GM12878 (cell line): Measurements from ENCODE around the gene ACSL1. TPM values are rescaled to one million over a fixed set of nuclear protein-coding genes. Genes with fewer than 3 reads are reported as not detected.
A peak's percentile ranks its signal among the peaks of the same experiment; 100 is the strongest.

ENCODE experiments used
- EZH2 ChIP-seq: IDR thresholded peaks from 2 replicates; pipeline ENCODE4 v1.6.1; 2012; ENCODE audit warnings: low read depth, mild to moderate bottlenecking, control low read depth, inconsistent platforms, low read length, borderline replicate concordance; ENCODE audit not compliant: control insufficient read depth
- FOXK2 ChIP-seq: fragments of 450-650 bp; IDR thresholded peaks from 2 replicates; pipeline ENCODE4 v1.6.1; 2017; ENCODE audit warnings: mild to moderate bottlenecking, moderate library complexity
- GABPA ChIP-seq: IDR thresholded peaks from 2 replicates; pipeline ENCODE4 v1.6.1; 2014; ENCODE audit warnings: antibody characterized with exemption, low read depth, mild to moderate bottlenecking, inconsistent platforms
- HDAC6 ChIP-seq: fragments of 200-600 bp; sonication (generic); IDR thresholded peaks from one replicate; pipeline ENCODE4 v1.8.0; 2017; ENCODE audit warnings: antibody characterized with exemption; ENCODE audit not compliant: unreplicated experiment
- PML ChIP-seq: IDR thresholded peaks from 2 replicates; pipeline ENCODE4 v1.6.1; 2012; ENCODE audit warnings: low read length, inconsistent platforms
- POLR2AphosphoS2 ChIP-seq: IDR thresholded peaks from 2 replicates; pipeline ENCODE4 v1.6.1; 2011; ENCODE audit warnings: low read depth, mild to moderate bottlenecking, low read length, improper control_type of control experiment, moderate library complexity
- RAD51 ChIP-seq: fragments of 450-650 bp; IDR thresholded peaks from 2 replicates; pipeline ENCODE4 v1.6.1; 2016; ENCODE audit warnings: moderate library complexity, mild to moderate bottlenecking, inconsistent platforms
- RCOR1 ChIP-seq: conservative IDR thresholded peaks from 2 replicates; pipeline ENCODE4 v1.6.1; 2012; ENCODE audit warnings: low read depth, low read length, improper control_type of control experiment
- SMARCA5 ChIP-seq: fragments of 450-650 bp; IDR thresholded peaks from 2 replicates; pipeline ENCODE4 v1.6.1; 2017; ENCODE audit warnings: mild to moderate bottlenecking
- SMC3 ChIP-seq: IDR thresholded peaks from 2 replicates; pipeline ENCODE4 v1.6.1; 2011; ENCODE audit warnings: low read length, improper control_type of control experiment, borderline replicate concordance
- SPI1 ChIP-seq: IDR thresholded peaks from 2 replicates; pipeline ENCODE4 v1.6.1; 2011; ENCODE audit warnings: low read depth, mild to moderate bottlenecking, low read length, moderate library complexity, borderline replicate concordance; ENCODE audit not compliant: insufficient read depth
- STAT1 ChIP-seq: fragments of 450-650 bp; conservative IDR thresholded peaks from 2 replicates; pipeline ENCODE4 v1.6.1; 2014; ENCODE audit warnings: antibody characterized with exemption, mild to moderate bottlenecking
- STAT3 ChIP-seq: IDR thresholded peaks from 2 replicates; pipeline ENCODE4 v1.6.1; 2011; ENCODE audit warnings: low read depth, low read length, improper control_type of control experiment
- ZNF384 ChIP-seq: IDR thresholded peaks from 2 replicates; pipeline ENCODE4 v1.6.1; 2012; ENCODE audit warnings: low read depth, mild to moderate bottlenecking, low read length, improper control_type of control experiment, borderline replicate concordance
- polyA plus RNA-seq, 11 experiments: library from polyadenylated mRNA; depleted of rRNA in 4 of 11; unstranded in 6 of 11; stranded (reverse) in 5 of 11; fragments of >200 nt; fragmentation: Nextera tagmentation in 4 of 11; fragmentation: Illumina TruSeq in 1 of 11; extraction: Ambion mirVana in 4 of 11; extraction: Trizol in 1 of 11; gene quantifications; 1 replicate in 1 of 11; 2 replicates in 10 of 11; pipeline versions ENCODE4 v1.2.1 to v1.2.3, GENCODE V29; 2011 to 2016; ENCODE audit warnings: inconsistent platforms in 2 of 11, missing spikeins in 2 of 11, low read depth in 1 of 11
- total RNA-seq, 4 experiments: library from RNA; depleted of rRNA in 3 of 4; stranded (reverse); fragments of >200 nt in 3 of 4; fragmentation: Illumina TruSeq in 1 of 4; extraction: Trizol in 1 of 4; gene quantifications; 2 replicates each; pipeline versions ENCODE4 v1.2.1 to v1.2.3, GENCODE V29; 2013 to 2021
- TF ChIP-seq, protein P1 (sequence below): fragments of 450-650 bp; IDR thresholded peaks from 2 replicates; pipeline ENCODE4 v1.6.1; 2017; ENCODE audit warnings: mild to moderate bottlenecking
- TF ChIP-seq, protein P2 (sequence below), 3 experiments: IDR thresholded peaks in 2 of 3; conservative IDR thresholded peaks in 1 of 3; 2 replicates each; pipeline ENCODE4 v1.5.1; 2011; ENCODE audit warnings: low read depth in 3 of 3, low read length in 3 of 3, mild to moderate bottlenecking in 3 of 3, control low read depth in 2 of 3, moderate library complexity in 2 of 3, inconsistent platforms in 1 of 3, mixed read lengths in 1 of 3; ENCODE audit not compliant: control insufficient read depth in 2 of 3, insufficient read depth in 1 of 3; ENCODE audit errors: extremely low read depth in 1 of 3
- TF ChIP-seq, protein P3 (sequence below): IDR thresholded peaks from 2 replicates; pipeline ENCODE4 v1.6.1; 2012; ENCODE audit warnings: improper control_type of control experiment, low read depth, low read length; ENCODE audit not compliant: insufficient replicate concordance
- TF ChIP-seq, protein P4 (sequence below): fragments of 450-650 bp; IDR thresholded peaks from 2 replicates; pipeline ENCODE4 v1.6.1; 2014; ENCODE audit warnings: mild to moderate bottlenecking

ACSL1 gene
- total and polyA plus RNA-seq, 10 of the 15 experiments (the other 5 are each of a cell fraction or from before 2014, with no cell fraction given): 30.7 to 68.1 (median 58.7) TPM

DNA sequence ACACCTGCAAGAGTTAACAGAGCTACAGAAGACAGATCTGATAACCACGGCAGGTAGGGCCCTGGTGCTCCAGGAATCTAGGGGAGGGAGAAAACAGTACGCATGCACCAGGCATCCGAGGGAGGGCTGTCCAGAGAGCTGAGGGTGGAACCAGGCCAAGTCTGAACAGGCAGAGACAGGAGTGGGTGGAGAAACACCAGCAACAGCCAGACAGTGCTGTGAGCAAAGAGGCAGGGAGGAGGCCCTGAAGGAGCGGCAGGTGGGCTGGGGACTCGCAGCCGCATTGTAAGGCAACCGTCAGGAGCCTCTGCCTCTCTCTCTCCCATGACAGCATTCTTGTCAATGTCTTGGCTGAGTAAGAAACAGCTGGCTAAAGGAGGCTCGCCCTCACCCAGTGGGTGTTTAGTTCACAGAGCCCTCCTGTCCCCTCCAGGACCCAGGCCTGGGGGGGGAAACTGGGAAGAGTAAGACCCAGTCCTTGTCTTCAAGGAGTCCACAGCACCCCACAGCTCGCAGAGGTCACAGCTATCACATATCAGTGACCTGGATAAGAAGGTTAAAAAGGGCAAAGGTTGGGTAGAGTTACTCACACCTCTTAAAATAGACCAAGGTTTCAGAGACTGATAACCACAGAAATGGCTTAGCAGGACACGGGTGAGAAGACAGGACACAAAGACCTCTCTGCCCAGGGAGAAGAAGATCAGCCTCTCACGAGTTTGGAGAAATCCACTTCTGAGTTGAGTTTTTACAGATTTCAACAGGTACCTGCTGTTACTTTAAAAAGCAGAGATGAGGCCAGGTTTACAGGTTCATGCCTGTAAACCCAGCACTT is 10.5 kb downstream of the ACSL1 start (continued):
- TF ChIP-seq RCOR1: no peak
- TF ChIP-seq GABPA: no peak
- TF ChIP-seq, protein P1, sequence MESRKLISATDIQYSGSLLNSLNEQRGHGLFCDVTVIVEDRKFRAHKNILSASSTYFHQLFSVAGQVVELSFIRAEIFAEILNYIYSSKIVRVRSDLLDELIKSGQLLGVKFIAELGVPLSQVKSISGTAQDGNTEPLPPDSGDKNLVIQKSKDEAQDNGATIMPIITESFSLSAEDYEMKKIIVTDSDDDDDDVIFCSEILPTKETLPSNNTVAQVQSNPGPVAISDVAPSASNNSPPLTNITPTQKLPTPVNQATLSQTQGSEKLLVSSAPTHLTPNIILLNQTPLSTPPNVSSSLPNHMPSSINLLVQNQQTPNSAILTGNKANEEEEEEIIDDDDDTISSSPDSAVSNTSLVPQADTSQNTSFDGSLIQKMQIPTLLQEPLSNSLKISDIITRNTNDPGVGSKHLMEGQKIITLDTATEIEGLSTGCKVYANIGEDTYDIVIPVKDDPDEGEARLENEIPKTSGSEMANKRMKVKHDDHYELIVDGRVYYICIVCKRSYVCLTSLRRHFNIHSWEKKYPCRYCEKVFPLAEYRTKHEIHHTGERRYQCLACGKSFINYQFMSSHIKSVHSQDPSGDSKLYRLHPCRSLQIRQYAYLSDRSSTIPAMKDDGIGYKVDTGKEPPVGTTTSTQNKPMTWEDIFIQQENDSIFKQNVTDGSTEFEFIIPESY: no peak
- no peak for TF ChIP-seq POLR2AphosphoS2
- TF ChIP-seq FOXK2: no peak
- TF ChIP-seq ZNF384: no peak
- peak; percentile 71; the same call in 1 of the 2 replicates for TF ChIP-seq STAT1
- peak; percentile 43; the same call in 1 of the 2 replicates for TF ChIP-seq RAD51
- TF ChIP-seq STAT3: no peak
- no peak for TF ChIP-seq HDAC6
- peak; percentile 78 for TF ChIP-seq SMARCA5
- no peak for TF ChIP-seq PML
- TF ChIP-seq SMC3: no peak
- no peak for TF ChIP-seq SPI1
- TF ChIP-seq, protein P2, sequence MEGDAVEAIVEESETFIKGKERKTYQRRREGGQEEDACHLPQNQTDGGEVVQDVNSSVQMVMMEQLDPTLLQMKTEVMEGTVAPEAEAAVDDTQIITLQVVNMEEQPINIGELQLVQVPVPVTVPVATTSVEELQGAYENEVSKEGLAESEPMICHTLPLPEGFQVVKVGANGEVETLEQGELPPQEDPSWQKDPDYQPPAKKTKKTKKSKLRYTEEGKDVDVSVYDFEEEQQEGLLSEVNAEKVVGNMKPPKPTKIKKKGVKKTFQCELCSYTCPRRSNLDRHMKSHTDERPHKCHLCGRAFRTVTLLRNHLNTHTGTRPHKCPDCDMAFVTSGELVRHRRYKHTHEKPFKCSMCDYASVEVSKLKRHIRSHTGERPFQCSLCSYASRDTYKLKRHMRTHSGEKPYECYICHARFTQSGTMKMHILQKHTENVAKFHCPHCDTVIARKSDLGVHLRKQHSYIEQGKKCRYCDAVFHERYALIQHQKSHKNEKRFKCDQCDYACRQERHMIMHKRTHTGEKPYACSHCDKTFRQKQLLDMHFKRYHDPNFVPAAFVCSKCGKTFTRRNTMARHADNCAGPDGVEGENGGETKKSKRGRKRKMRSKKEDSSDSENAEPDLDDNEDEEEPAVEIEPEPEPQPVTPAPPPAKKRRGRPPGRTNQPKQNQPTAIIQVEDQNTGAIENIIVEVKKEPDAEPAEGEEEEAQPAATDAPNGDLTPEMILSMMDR (IDR thresholded peaks at IDR 0.05 in 2 of 3, conservative IDR thresholded peaks at IDR 0.05 in 1 of 3; ENCODE audit: control insufficient read depth in 2 of 3, extremely low read depth in 1 of 3, insufficient read depth in 1 of 3, low read depth in 3 of 3, low read length in 3 of 3): no peak
- TF ChIP-seq, protein P3, sequence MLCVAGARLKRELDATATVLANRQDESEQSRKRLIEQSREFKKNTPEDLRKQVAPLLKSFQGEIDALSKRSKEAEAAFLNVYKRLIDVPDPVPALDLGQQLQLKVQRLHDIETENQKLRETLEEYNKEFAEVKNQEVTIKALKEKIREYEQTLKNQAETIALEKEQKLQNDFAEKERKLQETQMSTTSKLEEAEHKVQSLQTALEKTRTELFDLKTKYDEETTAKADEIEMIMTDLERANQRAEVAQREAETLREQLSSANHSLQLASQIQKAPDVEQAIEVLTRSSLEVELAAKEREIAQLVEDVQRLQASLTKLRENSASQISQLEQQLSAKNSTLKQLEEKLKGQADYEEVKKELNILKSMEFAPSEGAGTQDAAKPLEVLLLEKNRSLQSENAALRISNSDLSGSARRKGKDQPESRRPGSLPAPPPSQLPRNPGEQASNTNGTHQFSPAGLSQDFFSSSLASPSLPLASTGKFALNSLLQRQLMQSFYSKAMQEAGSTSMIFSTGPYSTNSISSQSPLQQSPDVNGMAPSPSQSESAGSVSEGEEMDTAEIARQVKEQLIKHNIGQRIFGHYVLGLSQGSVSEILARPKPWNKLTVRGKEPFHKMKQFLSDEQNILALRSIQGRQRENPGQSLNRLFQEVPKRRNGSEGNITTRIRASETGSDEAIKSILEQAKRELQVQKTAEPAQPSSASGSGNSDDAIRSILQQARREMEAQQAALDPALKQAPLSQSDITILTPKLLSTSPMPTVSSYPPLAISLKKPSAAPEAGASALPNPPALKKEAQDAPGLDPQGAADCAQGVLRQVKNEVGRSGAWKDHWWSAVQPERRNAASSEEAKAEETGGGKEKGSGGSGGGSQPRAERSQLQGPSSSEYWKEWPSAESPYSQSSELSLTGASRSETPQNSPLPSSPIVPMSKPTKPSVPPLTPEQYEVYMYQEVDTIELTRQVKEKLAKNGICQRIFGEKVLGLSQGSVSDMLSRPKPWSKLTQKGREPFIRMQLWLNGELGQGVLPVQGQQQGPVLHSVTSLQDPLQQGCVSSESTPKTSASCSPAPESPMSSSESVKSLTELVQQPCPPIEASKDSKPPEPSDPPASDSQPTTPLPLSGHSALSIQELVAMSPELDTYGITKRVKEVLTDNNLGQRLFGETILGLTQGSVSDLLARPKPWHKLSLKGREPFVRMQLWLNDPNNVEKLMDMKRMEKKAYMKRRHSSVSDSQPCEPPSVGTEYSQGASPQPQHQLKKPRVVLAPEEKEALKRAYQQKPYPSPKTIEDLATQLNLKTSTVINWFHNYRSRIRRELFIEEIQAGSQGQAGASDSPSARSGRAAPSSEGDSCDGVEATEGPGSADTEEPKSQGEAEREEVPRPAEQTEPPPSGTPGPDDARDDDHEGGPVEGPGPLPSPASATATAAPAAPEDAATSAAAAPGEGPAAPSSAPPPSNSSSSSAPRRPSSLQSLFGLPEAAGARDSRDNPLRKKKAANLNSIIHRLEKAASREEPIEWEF: no peak
- TF ChIP-seq, protein P4, sequence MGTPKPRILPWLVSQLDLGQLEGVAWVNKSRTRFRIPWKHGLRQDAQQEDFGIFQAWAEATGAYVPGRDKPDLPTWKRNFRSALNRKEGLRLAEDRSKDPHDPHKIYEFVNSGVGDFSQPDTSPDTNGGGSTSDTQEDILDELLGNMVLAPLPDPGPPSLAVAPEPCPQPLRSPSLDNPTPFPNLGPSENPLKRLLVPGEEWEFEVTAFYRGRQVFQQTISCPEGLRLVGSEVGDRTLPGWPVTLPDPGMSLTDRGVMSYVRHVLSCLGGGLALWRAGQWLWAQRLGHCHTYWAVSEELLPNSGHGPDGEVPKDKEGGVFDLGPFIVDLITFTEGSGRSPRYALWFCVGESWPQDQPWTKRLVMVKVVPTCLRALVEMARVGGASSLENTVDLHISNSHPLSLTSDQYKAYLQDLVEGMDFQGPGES: no peak
- TF ChIP-seq EZH2: no peak
